Measurements from ENCODE around the gene PVR.
A peak's percentile ranks its signal among the peaks of the same experiment; 100 is the strongest.
"Not testable (repeated sequence)": the region's sequence is repeated elsewhere in the genome, so short reads cannot be mapped to it uniquely, and the experiment has no call there.

PVR gene, protein sequence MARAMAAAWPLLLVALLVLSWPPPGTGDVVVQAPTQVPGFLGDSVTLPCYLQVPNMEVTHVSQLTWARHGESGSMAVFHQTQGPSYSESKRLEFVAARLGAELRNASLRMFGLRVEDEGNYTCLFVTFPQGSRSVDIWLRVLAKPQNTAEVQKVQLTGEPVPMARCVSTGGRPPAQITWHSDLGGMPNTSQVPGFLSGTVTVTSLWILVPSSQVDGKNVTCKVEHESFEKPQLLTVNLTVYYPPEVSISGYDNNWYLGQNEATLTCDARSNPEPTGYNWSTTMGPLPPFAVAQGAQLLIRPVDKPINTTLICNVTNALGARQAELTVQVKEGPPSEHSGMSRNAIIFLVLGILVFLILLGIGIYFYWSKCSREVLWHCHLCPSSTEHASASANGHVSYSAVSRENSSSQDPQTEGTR

DNA sequence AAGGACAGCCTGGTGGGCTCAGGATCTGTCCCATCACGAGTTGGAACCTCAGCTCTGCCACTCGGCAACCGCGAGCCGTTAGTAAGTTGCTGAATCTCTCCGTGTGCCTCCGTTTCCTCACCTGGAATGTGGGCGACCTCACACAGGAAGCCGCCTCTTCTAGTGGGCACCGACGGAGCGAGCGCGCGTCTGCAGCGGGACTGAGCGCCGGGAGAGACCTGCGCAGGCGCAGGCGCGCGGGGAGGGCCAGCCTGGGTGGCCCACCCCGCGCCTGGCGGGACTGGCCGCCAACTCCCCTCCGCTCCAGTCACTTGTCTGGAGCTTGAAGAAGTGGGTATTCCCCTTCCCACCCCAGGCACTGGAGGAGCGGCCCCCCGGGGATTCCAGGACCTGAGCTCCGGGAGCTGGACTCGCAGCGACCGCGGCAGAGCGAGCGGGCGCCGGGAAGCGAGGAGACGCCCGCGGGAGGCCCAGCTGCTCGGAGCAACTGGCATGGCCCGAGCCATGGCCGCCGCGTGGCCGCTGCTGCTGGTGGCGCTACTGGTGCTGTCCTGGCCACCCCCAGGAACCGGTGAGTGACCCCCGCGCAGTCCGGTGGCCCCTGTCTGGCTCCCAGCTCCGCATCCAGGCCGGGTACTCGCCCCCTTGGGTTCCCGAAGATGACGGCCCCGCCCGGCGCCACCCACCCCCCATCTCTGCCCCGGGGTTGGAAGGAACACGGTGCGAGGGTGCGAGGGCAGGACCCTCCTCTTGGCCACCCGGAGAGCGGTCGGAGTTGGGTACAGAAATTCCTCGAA, at the start of gene PVR:
Gene PVR (plus strand): TSS at position 306 of the 797 bp plus-strand sequence. CDS start 187 bp downstream, at position 493.
- peak; percentile 65 to 72 for DNase-seq

DNA sequence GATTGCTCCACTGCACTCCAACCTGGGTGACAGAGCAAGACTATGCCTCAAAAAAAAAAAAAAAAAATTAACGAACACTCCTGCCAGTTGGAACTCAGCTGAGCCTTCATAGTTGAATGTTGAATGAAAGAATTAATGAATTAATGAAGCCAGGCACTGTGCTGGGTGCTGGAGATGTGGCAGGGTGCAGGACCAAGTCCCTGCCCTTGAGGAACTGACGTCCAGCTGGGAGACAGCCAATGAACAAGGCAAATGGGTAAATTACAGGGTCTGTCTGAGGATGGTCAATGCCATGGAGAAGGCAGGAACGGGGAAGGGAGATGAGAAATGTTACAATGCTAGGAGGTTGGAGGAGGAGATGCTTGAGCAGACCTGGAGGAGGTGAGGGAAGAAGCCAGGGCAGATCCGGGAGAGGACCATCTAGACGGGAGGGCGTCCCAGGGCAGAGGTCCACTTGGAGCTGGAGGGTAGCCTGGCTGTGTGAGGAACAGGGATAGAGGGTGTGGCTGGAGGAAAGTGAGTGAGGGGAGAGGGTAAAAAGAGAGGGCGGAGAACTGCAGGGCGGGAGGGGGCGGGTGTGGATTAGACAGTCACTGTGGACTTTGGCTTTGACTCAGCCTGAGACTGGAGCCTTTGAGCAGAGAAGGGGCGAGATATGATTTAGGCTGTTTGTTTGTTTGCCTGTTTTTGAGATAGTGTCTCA, 47.1 kb upstream of the PVR start:
- no peak for DNase-seq

DNA sequence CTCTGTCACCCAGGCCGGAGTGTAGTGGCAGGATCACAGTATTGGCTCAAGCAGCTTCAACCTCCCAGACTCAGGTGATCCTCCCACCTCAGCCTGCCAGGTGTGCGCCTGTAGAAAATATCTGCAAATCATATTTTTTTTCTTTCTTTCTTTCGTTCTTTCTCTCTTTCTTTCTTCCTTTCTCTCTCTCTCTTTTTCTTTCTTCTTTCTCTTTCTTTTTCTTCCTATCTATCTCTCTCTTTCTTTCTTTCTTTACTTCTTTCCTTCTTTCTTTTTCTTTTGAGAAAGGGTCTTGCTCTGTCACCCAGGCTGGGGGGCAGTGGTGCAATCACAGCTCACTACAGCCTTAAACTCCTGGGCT, 46.6 kb upstream of the PVR start:
- no peak for DNase-seq

DNA sequence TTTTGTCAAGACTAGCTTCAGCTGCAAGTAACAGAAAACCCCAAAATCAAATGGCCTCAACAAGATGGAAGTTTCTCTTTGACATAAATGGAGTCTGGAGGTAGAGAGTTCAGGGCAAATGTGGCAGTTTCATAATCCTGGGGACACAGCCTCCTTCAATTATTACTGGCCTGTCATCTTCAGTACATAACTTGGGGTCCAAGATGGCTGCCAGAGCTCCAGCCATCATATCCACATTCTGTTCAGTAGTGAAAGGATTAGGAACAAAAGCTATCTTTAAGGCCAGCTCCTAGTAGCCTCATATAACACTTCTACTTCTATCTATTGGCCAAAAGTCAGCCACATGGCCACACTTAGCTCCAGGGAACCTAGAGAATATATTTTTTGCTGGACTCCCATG, 45.4 kb upstream of the PVR start:
- no peak for DNase-seq

DNA sequence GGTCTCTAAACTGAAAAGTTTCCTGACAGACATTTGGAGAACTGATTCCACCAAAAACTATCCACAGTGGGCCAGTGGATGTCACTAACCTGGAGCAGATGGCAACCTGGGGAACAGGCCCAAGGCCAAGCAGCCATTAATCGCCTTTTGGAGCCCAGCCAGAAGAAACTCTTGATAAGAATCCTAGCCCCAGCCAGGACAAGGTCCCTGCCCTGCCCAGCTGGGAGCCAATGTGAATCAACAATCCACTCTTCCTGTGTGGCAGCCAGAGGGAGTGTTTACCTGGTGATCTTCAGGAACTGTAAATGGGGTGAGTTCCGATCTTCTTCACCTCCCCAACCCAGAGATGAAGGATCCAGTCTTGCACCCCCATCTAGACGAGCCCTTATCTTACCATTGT, 44.8 kb upstream of the PVR start:
- no peak for DNase-seq

DNA sequence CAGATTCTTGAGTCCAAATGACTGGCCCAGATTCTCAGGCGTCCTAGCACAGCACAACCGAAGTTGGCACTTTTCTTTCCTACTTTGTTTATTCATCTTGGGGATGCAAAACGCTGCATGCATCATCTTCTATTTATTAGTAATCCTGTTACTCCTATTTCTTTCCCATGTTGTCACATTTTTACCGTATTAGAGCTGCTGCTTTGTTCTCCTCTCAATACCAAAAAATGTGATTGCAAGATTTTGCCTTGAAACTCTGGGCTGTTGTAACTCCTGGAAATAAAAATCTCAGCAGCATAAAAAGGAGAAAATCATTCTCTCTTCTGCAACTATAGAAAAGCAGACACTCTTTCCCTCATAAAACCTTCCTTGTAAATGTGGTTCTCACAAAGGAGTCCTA, 43.2 kb upstream of the PVR start:
- DNase-seq = no peak

DNA sequence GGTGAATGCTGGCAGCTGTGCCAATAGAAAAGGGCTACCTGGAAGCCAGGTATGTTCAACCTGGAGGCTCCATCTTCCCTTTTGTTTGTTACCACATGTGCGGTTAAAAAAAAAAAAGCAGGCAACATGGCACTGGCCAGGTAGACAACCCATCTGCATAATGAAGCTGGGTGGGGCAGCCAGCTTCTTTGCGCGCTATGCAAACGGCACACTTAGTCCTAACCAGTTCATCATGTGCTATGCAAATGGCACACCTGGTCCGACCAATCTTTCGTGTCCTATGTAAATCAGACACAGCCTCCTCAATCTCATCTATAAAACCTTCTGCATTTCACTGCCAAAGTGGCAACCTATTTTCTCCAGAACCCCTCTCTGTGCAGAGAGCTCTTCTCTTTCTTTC, 41.6 kb upstream of the PVR start:
- peak in 1 of 2 experiments; percentile 21 for DNase-seq

DNA sequence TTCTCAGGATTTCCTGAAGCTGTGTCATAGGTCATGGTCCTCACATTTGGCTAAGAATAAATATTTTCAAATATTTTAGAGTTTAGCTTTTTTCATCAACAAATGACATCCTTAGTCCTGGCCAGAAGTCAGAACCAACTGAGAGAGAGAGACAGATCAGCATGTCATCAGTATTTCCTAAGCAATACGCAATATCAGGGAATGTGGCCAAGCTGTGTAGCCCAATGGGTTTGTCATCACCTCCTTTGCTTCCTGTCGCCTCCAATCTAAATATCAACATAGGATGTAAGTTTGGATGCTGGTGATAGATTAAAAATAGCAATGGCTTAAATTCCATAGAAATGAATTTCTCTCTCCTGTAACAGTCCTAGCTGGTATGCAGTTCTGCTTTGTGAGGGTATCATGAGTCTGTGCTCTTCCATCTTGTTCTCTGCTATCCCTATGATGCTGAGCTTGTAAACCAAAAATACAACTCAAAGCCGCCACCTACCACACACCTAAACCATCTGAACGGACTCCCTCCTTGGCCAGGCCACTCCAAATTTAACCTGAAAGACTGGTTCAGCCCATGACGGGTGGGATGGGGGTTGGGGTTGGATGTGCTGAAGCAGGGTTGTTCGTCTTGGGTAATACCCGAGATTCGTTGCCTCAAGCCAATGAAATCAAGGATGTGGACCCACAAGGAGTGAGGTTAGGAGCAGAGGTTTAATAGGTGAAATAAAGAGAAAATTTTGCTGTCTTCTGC, 40.3 kb upstream of the PVR start:
- DNase-seq = no peak

DNA sequence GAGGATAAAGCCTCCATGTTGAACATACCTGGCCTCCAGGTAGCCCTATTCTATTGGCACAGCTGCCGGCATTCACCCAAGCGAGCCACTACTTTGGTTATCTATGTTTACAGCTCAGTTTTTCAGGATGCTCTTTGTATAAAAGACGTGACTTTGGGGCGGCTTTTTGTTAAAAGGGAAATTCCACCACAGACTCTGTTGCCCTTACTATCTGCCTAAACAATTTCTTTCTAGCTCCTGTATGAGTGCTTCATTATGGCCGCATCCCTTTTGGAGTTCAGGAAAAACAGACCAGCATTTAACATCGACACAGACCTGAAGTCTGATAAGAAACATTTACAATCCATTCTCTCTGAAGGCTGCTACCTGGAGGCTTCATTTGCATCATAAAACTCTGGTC, 39.5 kb upstream of the PVR start:
- no peak for DNase-seq

DNA sequence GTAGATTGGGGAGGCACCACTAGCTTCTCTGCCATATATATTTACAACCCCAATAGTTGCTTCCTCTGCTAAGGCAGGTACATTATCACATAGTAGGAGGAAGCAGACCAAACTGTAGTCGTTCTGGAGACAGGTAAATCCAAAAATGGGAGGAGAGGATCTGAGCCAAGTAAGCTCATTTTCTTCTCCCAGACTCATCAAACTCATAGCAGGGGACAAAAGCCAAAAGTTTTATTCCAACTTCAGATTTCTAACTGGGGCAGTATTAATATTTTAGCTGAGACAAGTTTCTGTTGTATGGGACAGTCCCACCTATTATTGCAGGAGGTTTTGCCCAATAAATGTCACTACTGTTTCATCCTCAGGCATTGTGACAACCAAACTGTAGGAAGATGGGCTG, 38.2 kb upstream of the PVR start:
- no peak for DNase-seq

DNA sequence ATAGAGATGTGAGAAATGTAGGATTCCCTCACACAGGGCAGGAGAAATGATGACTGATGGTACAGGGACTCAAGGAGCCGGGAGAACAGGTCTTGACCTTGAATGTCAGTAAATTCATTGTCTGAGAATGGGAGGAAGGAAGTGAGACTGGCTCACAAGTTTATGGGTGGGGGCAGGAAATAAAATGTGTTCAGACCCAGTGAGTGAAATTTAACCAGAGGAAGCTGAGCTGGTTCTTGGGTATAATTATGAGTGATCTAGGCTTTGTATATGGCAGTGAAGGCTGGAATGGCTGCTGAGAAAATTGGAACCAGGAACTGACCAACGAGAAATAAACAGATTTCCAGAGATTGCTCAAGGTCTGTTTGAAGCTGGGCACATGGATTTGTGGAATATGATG, 36.7 kb upstream of the PVR start:
- no peak for DNase-seq

DNA sequence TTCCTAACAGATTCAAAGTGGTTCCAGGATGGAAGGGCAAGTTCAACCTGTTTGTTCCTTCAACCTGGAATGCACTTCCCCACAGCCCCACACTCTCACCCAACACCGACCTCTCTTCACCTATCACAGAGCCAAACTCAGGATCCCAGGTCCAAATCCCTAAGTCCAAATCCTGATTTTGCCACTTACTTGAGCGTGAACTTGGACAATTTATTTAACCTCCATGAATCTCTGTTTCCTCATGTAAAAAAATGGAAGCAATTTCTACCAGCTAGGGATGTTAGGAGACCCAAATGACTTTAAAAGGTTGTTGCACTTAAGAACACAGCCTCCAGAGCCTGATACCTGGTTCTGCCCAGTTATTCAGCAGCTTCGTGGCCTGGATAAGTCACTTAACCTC, 35.8 kb upstream of the PVR start:
- no peak for DNase-seq

DNA sequence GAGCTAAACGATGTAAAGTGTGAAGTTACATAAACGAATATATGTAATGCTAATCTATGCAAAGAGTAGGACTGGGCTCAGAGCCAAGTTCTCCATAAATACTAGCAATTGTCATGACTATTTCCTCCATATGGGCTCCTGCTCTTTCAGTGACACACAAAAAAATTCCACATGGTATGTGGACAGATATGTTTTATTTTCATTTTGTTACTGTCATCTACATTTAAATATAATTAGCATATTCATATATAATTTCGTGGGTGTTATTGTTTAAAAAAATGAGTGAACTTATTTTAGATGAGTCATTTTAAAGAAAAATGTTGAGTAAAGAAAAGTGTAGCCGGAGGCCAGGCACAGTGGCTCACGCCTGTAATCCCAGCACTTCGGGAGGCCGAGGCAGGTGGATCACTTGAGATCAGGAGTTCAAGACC, 35.3 kb upstream of the PVR start:
- DNase-seq = no peak

DNA sequence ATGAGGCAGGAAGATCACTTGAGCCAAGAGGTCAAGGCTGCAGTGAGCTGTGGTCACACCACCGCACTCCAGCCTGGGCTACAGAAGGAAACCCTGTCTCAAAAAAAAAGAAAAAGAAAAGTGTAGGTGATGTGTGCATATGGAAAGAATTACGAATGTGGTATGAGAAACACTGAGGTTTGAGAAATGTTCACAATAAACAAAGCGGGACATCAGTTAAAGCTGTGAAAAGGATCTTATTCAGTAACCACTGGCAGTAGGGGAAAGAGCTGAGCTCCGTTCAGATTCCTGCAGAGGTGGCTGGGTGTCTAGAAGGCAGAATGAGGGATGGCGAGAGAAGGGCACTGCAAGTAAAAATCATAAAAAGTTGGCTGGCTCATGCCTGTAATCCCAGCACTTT, 34.5 kb upstream of the PVR start:
- no peak for DNase-seq

DNA sequence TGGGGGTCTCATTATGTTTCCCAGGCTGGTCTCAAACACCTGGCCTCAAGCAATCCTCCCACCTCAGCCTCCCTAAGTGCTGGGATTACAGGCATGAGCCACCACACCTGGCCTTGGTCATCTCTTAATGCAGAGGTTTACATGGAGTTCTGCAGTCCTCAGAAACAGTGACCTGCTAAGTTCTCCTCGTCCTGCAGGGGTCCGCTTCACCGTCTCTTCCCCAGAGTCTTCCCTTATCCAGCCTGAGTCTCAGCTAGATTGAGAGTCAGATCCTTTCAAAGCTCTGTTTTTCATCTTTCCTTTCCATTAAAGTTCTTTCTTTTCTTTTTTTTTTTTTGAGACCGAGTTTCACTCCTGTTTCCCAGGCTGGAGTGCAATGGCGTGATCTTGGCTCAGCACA, 33.2 kb upstream of the PVR start:
- not testable (repeated sequence) for DNase-seq

DNA sequence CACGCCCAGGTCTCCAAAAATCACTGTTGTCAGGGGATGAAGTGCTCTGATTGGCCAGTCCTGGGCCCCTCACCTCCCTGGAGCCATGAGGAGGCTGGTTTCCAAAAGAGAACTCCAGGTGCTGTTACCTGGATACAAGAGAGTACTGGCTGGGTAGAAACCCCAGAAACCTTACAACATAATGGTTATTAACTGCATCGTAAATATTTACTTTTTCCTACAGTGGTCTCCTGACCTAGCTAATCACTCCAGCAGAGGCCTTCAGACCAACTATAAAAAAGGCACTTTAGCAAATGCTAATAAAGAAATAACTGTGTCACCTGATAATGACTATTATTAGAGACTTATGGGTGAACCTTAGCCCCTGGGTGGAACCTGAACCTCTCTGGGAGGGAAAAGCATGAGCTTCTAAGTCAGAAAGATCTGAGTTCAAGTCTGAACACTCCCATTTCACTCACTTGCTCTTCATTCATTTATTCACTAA, 31.9 kb upstream of the PVR start:
- peak in 1 of 2 experiments; percentile 24 for DNase-seq

DNA sequence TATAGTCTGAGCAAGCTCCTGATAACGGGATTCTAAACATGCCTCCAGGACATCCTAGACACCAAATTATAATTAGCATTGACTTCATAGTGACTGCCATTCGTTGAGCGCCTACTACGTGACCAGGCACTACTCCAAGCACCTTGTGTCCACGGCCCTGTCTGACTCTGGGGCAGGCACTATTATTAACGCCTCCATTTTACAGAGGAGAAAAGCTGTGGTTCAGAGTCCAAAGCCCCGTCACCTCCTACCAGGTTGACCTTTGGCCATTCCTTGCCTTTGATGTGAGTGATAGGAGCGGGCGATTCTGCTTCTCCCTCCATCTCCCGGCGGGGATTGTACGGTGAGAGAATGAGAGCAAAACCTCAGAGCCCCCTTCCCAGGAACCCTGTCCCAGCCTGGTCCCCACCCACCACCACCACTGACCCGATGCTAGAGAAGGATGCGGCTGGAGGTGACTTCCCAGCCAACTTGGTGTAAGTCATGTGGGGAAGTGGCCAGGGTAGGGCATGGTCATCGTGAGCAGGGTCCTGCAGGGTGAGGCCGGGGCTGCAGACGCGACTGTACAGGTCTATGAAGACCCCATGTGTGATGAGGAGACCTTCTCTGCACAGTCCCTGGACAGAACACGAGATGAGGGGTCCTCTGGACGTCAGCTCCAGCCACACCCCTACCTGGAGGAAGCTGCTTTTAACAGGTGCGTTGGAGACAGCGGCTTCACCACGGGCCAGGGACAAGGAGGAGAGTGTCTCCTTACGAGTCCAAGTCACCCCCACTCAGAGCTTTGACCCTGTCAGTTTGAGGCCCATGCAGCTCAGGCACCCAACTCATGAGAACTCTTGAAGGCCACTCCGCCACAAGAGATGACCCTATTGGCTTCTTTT, 30.2 kb upstream of the PVR start, which contains the start of gene IGSF23:
Gene IGSF23 (plus strand): TSS at position 269 of the 884 bp plus-strand sequence. CDS start 83 bp downstream, at position 352.
- DNase-seq = no peak

DNA sequence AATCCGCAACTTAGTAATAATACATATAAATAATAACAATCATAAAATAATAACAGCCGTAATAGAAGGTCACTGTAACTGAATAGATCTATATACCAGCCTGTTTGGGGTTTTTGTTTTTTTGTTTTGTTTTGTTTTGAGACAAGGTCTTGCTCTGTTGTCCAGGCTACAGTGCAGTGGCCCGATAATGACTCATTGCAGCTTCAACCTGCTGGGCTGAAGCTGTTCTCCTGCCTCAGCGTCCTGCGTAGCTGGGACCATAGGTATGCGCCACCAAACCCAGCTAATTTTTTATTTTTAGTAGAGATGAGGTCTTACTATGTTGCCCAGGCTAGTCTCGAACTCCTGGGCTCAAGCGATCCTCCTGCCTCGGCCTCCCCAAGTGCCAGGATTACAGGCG, 29.4 kb upstream of the PVR start:
- DNase-seq = no peak

DNA sequence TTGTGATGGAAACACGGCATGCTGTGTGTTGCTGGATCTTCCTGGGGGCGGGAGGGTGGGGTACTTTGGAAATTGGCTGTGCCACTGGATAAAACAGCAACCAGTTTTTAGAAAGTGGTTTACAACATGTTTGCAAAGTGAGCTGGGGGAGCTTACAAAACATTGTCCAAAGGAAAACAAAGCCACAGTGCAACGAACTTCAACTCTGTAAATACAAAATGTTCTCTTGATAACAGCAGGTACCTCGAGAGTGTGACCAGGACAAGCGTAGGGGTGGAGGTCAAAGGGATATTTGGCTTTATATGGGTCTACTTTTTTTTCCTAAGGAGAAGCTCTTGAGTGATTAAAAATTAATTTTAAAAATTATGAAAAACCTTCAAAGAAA, 27.9 kb upstream of the PVR start:
- DNase-seq = no peak

DNA sequence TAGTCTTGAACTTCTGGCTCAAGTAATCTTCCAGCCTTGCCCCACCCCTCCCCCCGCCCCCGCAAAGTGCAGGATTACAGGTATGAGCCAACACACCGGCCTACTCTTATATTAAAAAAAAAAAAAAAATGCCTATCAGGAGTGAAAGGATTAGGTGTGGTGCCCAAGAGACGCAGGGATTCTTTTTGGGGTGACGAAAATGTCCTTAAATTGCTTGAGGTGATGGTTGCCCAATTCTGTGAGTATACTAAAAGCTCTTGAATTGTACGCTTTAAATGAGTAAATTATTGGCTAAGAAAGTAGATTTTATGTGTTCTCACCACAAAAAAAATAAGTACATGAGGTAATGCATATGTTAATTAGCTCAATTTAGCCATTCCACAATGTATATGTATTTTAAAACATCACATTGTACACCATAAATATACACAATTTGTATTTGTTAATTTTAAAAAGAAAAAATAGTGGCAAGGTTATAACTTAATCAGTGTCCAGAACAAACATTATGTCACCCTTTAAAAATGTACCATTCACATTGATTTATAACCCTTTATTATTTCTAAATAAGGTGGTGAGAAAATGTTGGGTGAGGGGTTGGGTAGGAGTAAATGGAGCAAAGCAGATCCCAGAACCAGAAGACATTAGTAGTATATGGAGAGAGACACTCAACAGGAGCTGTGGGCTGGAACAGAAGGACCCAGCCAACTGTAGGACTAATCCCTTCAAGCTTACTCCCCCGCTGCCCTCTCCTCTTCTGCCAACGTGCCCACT, 26.4 kb upstream of the PVR start:
- DNase-seq = no peak

Measured in NCI-H1930 (cell line).